ENCODE data around the gene AK1.
A peak's percentile ranks its signal among the peaks of the same experiment; 100 is the strongest.

The AK1 gene

GRCh38 chr9:127825319-127826051 is 52.0 kb downstream of the AK1 start:
- no peak for DNase-seq (ENCODE audit: low read depth)
- peak; percentile 26 for TF ChIP-seq CTCF (IDR thresholded peaks at IDR 0.05; ENCODE audit: insufficient read depth, low read depth, low read length, missing control alignments)
- no peak overlapping the region for H3K4me3 ChIP-seq (ENCODE audit: low read length)

- H3K4me3 ChIP-seq (ENCODE audit: low read length) = no peak overlapping the region
- no peak for TF ChIP-seq CTCF (IDR thresholded peaks at IDR 0.05; ENCODE audit: insufficient read depth, low read depth, low read length, missing control alignments)
- DNase-seq (ENCODE audit: low read depth) = no peak
These were observed 55.4 kb downstream of the AK1 start for GRCh38 chr9:127822108-127822507.

GRCh38 chr9:127818574-127818973 is 58.9 kb downstream of the AK1 start:
- H3K4me3 ChIP-seq (ENCODE audit: low read length) = no peak overlapping the region
- TF ChIP-seq CTCF (IDR thresholded peaks at IDR 0.05; ENCODE audit: insufficient read depth, low read depth, low read length, missing control alignments) = no peak
- no peak for DNase-seq (ENCODE audit: low read depth)

- no peak for DNase-seq (ENCODE audit: low read depth)
- no peak overlapping the region for H3K4me3 ChIP-seq (ENCODE audit: low read length)
- no peak for TF ChIP-seq CTCF (IDR thresholded peaks at IDR 0.05; ENCODE audit: insufficient read depth, low read depth, low read length, missing control alignments)
These were observed 59.5 kb downstream of the AK1 start for GRCh38 chr9:127817881-127818434.

- no peak overlapping the region for H3K4me3 ChIP-seq (ENCODE audit: low read length)
- TF ChIP-seq CTCF (IDR thresholded peaks at IDR 0.05; ENCODE audit: insufficient read depth, low read depth, low read length, missing control alignments) = no peak
- DNase-seq (ENCODE audit: low read depth) = no peak
These were observed 60.7 kb downstream of the AK1 start for GRCh38 chr9:127816728-127817127.

All from epithelial cell of esophagus (primary cell).